GM21717 (cell line): Measurements from ENCODE around the gene RBM14.
"Not testable (repeated sequence)": the region's sequence is repeated elsewhere in the genome, so short reads cannot be mapped to it uniquely, and the experiment has no call there.

Source experiments
- ATAC-seq: cut with Tn5 transposase; IDR thresholded peaks from one replicate; pipeline ENCODE4 v1.9.1; 2021; ENCODE audit warnings: mild to moderate bottlenecking, moderate library complexity; ENCODE audit not compliant: unreplicated experiment

RBM14 gene

DNA sequence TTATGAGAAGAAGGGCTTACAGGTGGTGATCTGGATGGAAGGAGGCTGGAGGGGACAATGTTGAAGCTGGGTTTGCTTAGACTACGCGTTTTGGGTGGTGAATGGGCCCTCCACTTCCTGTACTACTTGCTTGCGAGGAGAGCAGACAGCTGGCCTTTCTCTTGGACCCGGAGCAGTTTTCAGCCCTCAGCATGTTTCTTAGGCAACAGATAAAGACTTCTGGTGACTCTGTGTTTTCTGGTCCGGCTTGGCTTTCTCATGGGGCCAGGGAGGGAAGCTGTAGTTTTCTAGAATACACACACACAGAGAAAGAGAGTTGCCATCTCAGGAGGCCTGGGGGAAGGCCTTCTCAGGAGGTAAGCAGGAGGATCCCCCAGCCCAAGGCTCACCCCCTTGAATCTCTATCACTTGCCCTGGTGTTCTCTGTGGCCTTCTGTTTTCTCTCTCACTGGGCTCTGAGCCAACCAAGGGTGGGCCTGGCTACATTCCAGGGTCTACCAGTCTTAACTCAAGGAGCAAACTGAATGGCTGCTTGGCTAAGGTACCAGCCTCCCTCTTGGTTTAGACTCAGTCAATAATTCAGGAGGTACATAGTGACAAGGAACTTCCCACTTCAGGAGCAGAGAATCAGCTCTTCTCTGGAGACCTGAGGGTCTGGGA, 21.1 kb upstream of the RBM14 start:
- ATAC-seq: no peak

- ATAC-seq: no peak
Observed at GRCh38 chr11:66598993-66599392, 17.4 kb upstream of the RBM14 start.

- no peak for ATAC-seq
Observed at GRCh38 chr11:66600219-66600618, 16.2 kb upstream of the RBM14 start.

DNA sequence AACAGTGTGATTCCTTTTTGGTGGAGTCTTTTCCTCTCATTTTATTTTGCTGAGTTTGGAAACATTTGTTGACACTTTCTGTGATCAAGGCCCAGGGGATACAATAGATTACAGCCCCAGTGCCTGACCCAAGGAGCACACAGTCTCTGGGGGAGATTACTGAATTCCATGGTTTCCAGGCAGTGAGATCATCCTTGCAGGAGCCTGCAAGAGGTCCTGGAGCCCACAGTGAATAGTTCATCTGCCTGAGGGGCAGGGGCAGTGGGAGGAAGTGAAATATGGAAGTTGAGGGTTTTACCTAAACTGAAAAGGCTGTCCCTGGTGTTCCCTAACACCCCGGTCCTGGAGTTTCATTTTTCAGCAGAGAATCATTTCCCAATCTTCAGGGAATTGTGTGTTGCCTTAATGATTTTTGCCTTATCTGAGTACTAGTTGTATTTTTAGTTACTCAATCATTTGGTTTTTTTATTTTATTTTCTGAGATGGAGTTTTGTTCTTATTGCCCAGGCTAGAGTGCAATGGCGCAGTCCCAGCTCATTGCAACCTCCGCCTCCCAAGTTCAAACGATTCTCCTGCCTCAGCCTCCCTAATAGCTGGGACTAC, 15.7 kb upstream of the RBM14 start:
- ATAC-seq: no peak

GRCh38 chr11:66603072-66603471, 13.4 kb upstream of the RBM14 start:
- ATAC-seq: no peak

DNA sequence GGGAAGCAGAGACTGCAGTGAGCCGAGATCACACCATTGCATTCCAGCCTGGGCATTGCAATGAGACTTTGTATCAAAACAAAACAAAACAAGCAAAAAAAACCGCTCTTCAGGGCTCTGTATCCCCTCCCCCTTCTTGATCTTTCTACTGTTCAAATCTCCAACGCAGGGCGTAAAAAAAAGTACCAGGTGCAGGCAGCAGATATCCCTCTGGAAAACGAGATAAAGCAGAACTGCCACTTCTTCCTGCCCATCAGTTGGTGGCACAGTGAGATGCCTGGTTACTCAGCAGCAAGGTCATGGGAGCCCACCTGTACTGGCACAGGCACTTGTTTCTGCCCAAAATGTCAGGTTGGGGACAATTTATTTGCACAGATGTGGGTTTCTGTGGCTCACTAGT, 12.3 kb upstream of the RBM14 start:
- no peak for ATAC-seq

DNA sequence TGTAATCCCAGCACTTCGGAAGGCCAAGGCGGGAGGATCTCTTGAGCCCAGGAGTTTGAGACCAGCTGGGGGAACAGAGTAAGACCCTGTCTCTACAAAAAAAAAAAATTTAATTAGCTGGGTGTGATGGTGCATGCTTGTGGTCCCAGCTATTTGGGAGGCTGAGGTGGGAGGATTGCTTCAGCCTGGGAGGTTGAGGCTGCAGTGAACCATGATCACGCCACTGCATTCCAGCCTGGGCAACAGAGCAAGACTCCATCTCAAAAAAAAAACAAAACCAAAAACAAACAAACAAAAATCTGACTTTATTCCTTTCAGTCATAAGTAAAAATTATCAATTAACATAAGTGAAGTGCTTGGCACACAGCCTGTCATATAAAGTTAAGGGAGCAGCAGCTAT, 9.8 kb upstream of the RBM14 start:
- not testable (repeated sequence) for ATAC-seq

DNA sequence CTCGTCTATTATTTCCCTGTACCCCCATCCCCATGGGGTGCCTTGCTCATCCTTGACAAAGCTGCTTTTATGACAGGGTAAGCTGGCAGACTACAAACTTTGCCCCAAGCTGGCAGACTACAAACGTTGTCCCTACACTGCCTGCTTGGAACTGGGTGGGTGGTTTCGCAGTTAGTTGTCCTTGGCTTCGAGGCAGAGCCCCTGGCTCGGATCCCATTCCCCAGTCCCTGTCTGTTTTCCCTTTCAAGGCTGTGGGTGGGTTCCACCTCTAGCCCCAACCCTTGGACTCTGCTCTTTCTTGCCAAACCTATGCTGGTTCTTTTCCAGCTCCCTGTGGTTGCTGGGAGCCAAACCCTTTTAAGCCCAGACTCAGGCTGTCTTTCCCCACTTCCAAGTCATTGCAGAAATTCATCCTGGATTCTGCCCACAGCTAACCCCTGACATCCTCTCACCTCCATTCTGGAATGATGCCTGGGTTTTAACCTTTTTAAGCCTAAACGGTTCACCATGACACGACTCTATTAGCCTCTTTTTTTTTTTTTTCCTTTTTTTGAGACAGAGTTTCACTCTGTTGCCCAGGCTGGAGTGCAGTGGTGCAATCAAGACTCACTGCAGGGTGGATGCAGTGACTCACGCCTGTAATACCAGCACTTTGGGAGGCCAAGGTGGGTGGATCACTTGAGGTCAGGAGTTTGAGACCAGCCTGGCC, 9.2 kb upstream of the RBM14 start:
- no peak for ATAC-seq

GRCh38 chr11:66609721-66610617, 6.5 kb upstream of the RBM14 start:
- no peak for ATAC-seq

GRCh38 chr11:66612458-66612857, 4.0 kb upstream of the RBM14 start:
- no peak for ATAC-seq

DNA sequence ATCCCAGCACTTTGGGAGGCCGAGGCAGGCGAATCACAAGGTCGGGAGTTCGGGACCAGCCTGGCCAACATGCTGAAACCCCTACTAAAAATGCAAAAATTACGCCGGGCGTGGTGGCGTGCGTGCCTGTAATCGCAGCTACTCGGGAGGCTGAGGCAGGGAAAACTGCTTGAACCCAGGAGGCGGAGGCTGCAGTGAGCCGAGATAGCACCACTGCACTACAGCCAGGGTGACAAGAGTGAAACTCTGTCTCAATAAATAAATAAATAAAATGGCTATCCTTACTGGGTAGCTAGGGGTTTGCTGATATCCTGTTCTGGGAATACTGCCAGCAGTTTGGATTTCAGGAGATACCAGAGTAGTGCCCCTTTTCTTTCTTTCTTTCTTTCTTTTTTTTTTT, 2.4 kb upstream of the RBM14 start:
- ATAC-seq: no peak

GRCh38 chr11:66617155-66617834, 865 bp downstream of the RBM14 start:
- no peak for ATAC-seq

- no peak for ATAC-seq
Observed at GRCh38 chr11:66619080-66619554, 2.7 kb downstream of the RBM14 start.

- ATAC-seq: no peak
Observed at GRCh38 chr11:66624450-66624849, 8.0 kb downstream of the RBM14 start.

GRCh38 chr11:66625041-66625751, 8.8 kb downstream of the RBM14 start:
- ATAC-seq: no peak

- no peak for ATAC-seq
Observed at GRCh38 chr11:66625752-66626149, 9.3 kb downstream of the RBM14 start.

DNA sequence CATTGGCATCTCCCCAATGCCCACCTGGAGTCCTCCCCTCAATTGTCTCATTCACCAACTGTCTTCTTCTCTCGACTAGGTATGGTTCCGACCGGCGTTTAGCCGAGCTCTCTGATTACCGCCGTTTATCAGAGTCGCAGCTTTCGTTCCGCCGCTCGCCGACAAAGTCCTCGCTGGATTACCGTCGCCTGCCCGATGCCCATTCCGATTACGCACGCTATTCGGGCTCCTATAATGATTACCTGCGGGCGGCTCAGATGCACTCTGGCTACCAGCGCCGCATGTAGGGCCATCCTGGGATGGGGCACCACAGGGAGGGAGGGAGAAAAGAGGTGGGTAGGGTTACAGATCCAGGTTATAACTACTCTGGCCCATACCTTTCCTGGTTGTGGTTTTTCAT, 10.0 kb downstream of the RBM14 start:
- ATAC-seq: no peak

GRCh38 chr11:66626926-66627325, 10.5 kb downstream of the RBM14 start:
- ATAC-seq: no peak

DNA sequence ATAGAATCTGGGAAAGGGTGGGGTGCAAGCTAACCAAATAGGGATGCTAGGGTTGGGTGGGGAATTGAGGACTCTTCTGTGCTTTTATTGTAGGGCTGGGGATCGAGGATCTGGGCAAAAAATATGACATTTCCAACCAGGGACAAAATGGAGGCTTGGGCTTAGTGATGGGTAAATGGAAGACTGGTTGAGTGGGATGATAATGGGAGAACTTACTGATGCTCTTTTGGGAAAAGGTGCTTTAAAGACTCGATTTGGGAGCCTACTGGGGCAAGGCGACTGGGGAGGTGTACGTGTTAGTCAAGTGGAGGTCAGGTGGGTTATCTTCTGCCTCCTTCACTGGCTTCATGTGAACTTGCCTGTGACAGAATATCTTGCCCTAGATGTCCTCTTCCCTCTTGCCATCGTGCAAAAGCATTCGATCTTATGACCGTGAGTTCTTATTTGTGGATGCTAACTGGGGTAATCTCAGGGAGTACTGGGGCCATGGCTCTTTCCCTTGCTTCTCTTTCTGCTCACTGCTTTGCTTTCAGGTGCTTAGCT, 11.7 kb downstream of the RBM14 start:
- no peak for ATAC-seq

DNA sequence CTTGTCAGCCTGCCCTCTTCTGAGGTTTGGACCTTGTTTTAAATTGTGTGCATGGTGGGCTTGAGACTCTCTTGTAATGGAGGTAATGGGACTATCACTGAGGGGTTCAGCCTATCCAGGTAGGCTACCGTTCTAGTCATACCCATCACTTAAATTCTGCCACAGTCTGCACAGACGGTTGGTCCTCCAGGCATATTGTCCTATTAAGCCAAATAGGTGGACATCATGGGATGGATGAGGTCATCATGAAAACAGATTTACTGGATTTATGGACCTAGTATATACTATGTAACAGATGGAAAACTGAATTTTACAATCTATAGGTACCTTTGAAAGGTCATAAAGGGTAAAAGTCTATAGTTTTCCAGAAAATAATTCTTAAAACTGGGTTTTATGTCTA, 12.9 kb downstream of the RBM14 start:
- ATAC-seq: no peak
